HEK293 (cell line): ENCODE data around the gene LRRTM4.

Experiments
- BCL6B ChIP-seq: fragments of 450-650 bp; formaldehyde crosslinking; IDR thresholded peaks from 2 replicates; pipeline ENCODE4 v1.5.1; 2017; ENCODE audit warnings: missing biosample characterization, missing genetic modification characterization
- YY1 ChIP-seq: fragments of 450-650 bp; formaldehyde crosslinking; IDR thresholded peaks from 2 replicates; pipeline ENCODE4 v1.5.1; 2018; ENCODE audit warnings: missing biosample characterization, missing genetic modification characterization
- ZNF121 ChIP-seq: fragments of 450-650 bp; formaldehyde crosslinking; IDR thresholded peaks from 2 replicates; pipeline ENCODE4 v1.5.1; 2016; ENCODE audit warnings: missing biosample characterization, missing genetic modification characterization
- ZNF223 ChIP-seq: fragments of 450-650 bp; formaldehyde crosslinking; IDR thresholded peaks from 2 replicates; pipeline ENCODE4 v1.5.1; 2016; ENCODE audit warnings: missing biosample characterization, missing genetic modification characterization
- ZNF24 ChIP-seq: fragments of 450-650 bp; formaldehyde crosslinking; IDR thresholded peaks from 2 replicates; pipeline ENCODE4 v1.5.1; 2016; ENCODE audit warnings: missing biosample characterization, missing genetic modification characterization
- ZNF324 ChIP-seq: fragments of 450-650 bp; formaldehyde crosslinking; IDR thresholded peaks from 2 replicates; pipeline ENCODE4 v1.5.1; 2016; ENCODE audit warnings: missing biosample characterization, missing genetic modification characterization
- ZNF398 ChIP-seq: fragments of 450-650 bp; formaldehyde crosslinking; IDR thresholded peaks from 2 replicates; pipeline ENCODE4 v1.5.1; 2017; ENCODE audit warnings: missing biosample characterization, missing genetic modification characterization
- ZNF544 ChIP-seq: fragments of 450-650 bp; formaldehyde crosslinking; IDR thresholded peaks from 2 replicates; pipeline ENCODE4 v1.5.0; 2017; ENCODE audit warnings: missing biosample characterization, missing genetic modification characterization
- ZNF670 ChIP-seq: fragments of 450-650 bp; formaldehyde crosslinking; IDR thresholded peaks from 2 replicates; pipeline ENCODE4 v1.5.1; 2016; ENCODE audit warnings: missing biosample characterization, missing genetic modification characterization, low read depth
- ZNF776 ChIP-seq: fragments of 450-650 bp; formaldehyde crosslinking; IDR thresholded peaks from 2 replicates; pipeline ENCODE4 v1.5.0; 2017; ENCODE audit warnings: missing biosample characterization, missing genetic modification characterization, borderline replicate concordance
- ZNF843 ChIP-seq: fragments of 450-650 bp; formaldehyde crosslinking; IDR thresholded peaks from 2 replicates; pipeline ENCODE4 v1.5.1; 2016; ENCODE audit warnings: missing biosample characterization, missing genetic modification characterization

- TF ChIP-seq ZNF324 (tag by site-specific recombination) (no peak), ZNF121 (tag by site-specific recombination) (no peak), ZNF670 (no peak), ZNF398 (tag by site-specific recombination) (no peak), ZNF843 (tag by site-specific recombination) (no peak), BCL6B (no peak), ZNF24 (tag by site-specific recombination) (no peak), YY1 (tag by site-specific recombination) (no peak), ZNF223 (tag by site-specific recombination) (no peak), ZNF776 (no peak), ZNF544 (tag by site-specific recombination) (no peak)
Observed at GRCh38 chr2:76730021-76730420, 792.2 kb downstream of the LRRTM4 start.
